HL-60 (cell line): Measurements from ENCODE around the gene IFITM10.

Experiments
- DNase-seq, 2 experiments: peaks; one replicate each; pipeline ENCODE4 v3.0.0-alpha.2; 2010 to 2020; ENCODE audit warnings: low read depth in 1 of 2, low spot score in 1 of 2
- H3K27ac ChIP-seq: fragments of 250-450 bp; sonication (Bioruptor Pico); replicated peaks from 2 replicates; pipeline ENCODE4 v1.5.1; 2020; ENCODE audit warnings: mild to moderate bottlenecking, moderate library complexity
- H3K27me3 ChIP-seq: fragments of 250-450 bp; sonication (Bioruptor Pico); 2 replicates; pipeline ENCODE4 v1.5.1; 2021; ENCODE audit warnings: mild to moderate bottlenecking, moderate library complexity; ENCODE audit not compliant: insufficient read depth, poor library complexity, severe bottlenecking
- H3K4me3 ChIP-seq: replicated peaks from 2 replicates; pipeline ENCODE4 v1.5.1; 2011; ENCODE audit warnings: mild to moderate bottlenecking, control low read depth, low read length; ENCODE audit not compliant: insufficient read depth
- CTCF ChIP-seq: IDR thresholded peaks from one replicate; pipeline ENCODE4 v1.5.1; 2011; ENCODE audit warnings: low read length, control low read depth, inconsistent platforms; ENCODE audit not compliant: insufficient read depth
- GABPA ChIP-seq: IDR thresholded peaks from 2 replicates; pipeline ENCODE4 v1.6.1; 2012; ENCODE audit warnings: low read depth
- POLR2AphosphoS5 ChIP-seq: IDR thresholded peaks from 2 replicates; pipeline ENCODE4 v1.6.1; 2012; ENCODE audit warnings: low read depth
- REST ChIP-seq: IDR thresholded peaks from 2 replicates; pipeline ENCODE4 v1.6.1; 2012; ENCODE audit warnings: low read depth; ENCODE audit not compliant: insufficient replicate concordance
- SPI1 ChIP-seq: IDR thresholded peaks from 2 replicates; pipeline ENCODE4 v1.6.1; 2012; ENCODE audit warnings: low read depth, mild to moderate bottlenecking, borderline replicate concordance

The IFITM10 gene

GRCh38 chr11:1703146-1703545, 47.2 kb downstream of the IFITM10 start:
- TF ChIP-seq SPI1 (no peak), POLR2AphosphoS5 (no peak), GABPA (no peak), REST (no peak), CTCF (no peak)
- H3K27me3 ChIP-seq: peaks cover 2% of the 10 kb centered on the region
- no peak for DNase-seq
- no peak overlapping the region for H3K27ac ChIP-seq
- H3K4me3 ChIP-seq: no peak overlapping the region

GRCh38 chr11:1702506-1702905, 47.9 kb downstream of the IFITM10 start:
- Histone ChIP-seq H3K4me3 (no peak overlapping the region), H3K27me3 (peaks cover 2% of the 10 kb centered on the region), H3K27ac (no peak overlapping the region)
- DNase-seq: no peak
- TF ChIP-seq SPI1 (no peak), CTCF (no peak), GABPA (no peak), REST (no peak), POLR2AphosphoS5 (no peak)

GRCh38 chr11:1701091-1701807, 49.1 kb downstream of the IFITM10 start:
- no peak for DNase-seq
- H3K27me3 ChIP-seq: peaks cover 2% of the 10 kb centered on the region
- TF ChIP-seq REST (no peak), CTCF (no peak), POLR2AphosphoS5 (no peak), GABPA (no peak), SPI1 (no peak)
- H3K27ac ChIP-seq: no peak overlapping the region
- no peak overlapping the region for H3K4me3 ChIP-seq
